ENCODE data around the gene RNU6-8. TPM values are rescaled to one million over a fixed set of nuclear protein-coding genes. Genes with fewer than 3 reads are reported as not detected.

RNU6-8 gene
- total and polyA plus RNA-seq, 2 donors (not counting 1 experiment from before 2014, with no cell fraction given), result not detected

DNA sequence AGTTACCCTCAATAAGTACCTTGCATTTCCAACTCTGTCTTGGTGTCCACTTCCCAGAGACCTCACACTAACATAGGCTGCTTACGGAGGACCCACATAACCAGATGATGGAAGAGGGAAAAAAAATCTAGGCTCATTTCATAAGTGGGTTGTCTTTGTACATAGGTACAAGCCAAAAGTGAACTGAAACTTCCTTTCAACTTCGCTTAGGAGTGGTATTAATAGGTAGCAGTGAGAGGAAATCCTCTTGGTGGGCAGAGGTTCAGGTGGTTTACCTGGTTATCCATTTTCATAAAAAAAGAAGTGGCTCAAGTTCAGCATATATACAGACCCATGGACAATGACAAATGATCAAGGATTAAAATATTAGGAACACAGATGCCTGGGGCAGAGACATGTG, 37.0 kb downstream of the RNU6-8 start:
- ATAC-seq (ENCODE audit: low read depth) (no peak), DNase-seq (peak; percentile 20)
- Histone ChIP-seq H3K9me3 (ENCODE audit: control extremely low read depth in 1 of 3, control insufficient read depth in 2 of 3, insufficient read depth in 1 of 3, low read length in 2 of 3) (peaks cover 0 to 5% (median 0%) of the 10 kb centered on the region in 3 donors), H3K36me3 (replicated peaks in 1 of 2; ENCODE audit: control extremely low read depth in 1 of 2, control insufficient read depth in 1 of 2, extremely low read depth in 1 of 2, insufficient read depth in 2 of 2, low read length in 1 of 2) (no peaks in the 10 kb centered on the region), H3K9ac (ENCODE audit: low read length) (no peak overlapping the region), H3K79me2 (ENCODE audit: control insufficient read depth, insufficient read depth, low read length) (no peaks in the 10 kb centered on the region), H2AFZ (ENCODE audit: insufficient read depth, low read depth, low read length, poor library complexity, severe bottlenecking) (no peak overlapping the region), H3K4me2 (replicated peaks; ENCODE audit: low read depth, low read length, poor library complexity, severe bottlenecking) (peak overlapping the region; percentile 12), H3K27ac (ENCODE audit: low read length in 2 of 2) (no peak overlapping the region), H3K27me3 (replicated peaks in 1 of 4; ENCODE audit: control extremely low read depth in 1 of 4, control insufficient read depth in 3 of 4, insufficient read depth in 4 of 4, low read length in 3 of 4) (no peaks in the 10 kb centered on the region), H3K4me1 (ENCODE audit: control insufficient read depth in 2 of 2, insufficient read depth in 2 of 2, low read length in 2 of 2) (peaks cover 12 to 13% of the 10 kb centered on the region in 2 donors), H3K4me3 (ENCODE audit: control extremely low read depth in 1 of 5, extremely low read depth in 1 of 5, insufficient read depth in 1 of 5, low read depth in 2 of 5, low read length in 4 of 5) (no peak overlapping the region), H4K20me1 (ENCODE audit: control insufficient read depth, insufficient read depth, low read length, poor library complexity, severe bottlenecking) (no peaks in the 10 kb centered on the region)
- Mint-ChIP-seq H3K4me3 (no peak overlapping the region), H3K27me3 (no peaks in the 10 kb centered on the region), H3K9me3 (ENCODE audit: insufficient read depth) (peaks cover 3% of the 10 kb centered on the region), H3K4me1 (peaks cover 14% of the 10 kb centered on the region), H3K27ac (no peak overlapping the region)
- intact Hi-C loops (cut with micrococcal nuclease), result no loop called here
- TF ChIP-seq, protein P1, sequence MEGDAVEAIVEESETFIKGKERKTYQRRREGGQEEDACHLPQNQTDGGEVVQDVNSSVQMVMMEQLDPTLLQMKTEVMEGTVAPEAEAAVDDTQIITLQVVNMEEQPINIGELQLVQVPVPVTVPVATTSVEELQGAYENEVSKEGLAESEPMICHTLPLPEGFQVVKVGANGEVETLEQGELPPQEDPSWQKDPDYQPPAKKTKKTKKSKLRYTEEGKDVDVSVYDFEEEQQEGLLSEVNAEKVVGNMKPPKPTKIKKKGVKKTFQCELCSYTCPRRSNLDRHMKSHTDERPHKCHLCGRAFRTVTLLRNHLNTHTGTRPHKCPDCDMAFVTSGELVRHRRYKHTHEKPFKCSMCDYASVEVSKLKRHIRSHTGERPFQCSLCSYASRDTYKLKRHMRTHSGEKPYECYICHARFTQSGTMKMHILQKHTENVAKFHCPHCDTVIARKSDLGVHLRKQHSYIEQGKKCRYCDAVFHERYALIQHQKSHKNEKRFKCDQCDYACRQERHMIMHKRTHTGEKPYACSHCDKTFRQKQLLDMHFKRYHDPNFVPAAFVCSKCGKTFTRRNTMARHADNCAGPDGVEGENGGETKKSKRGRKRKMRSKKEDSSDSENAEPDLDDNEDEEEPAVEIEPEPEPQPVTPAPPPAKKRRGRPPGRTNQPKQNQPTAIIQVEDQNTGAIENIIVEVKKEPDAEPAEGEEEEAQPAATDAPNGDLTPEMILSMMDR (IDR thresholded peaks at IDR 0.05), result no peak
- no peak for TF ChIP-seq EZH2 (IDR thresholded peaks at IDR 0.05; ENCODE audit: borderline replicate concordance, insufficient read depth, low read depth, low read length, poor library complexity, severe bottlenecking)
- ChIA-PET POLR2A (no interaction called here), CTCF (no interaction called here)
- WGBS (ENCODE audit: insufficient coverage), result 0% methylated on average over 1 of the region's 2 CpGs

Small RNA genes within 50 kb of the gene (small RNA-seq; reads per million reads assigned to genes)
- gene RNU6-7 (ENCODE audit: insufficient read length, low read depth, low replicate concordance), result not detected
- 6.1 reads per million, percentile 74 among the genes with 10 or more reads in this experiment for gene RNU6-8 (ENCODE audit: insufficient read length, low read depth, low replicate concordance)

Other genes starting within 250 kb of the RNU6-8 start
- 62.4 and 65.0 TPM in 2 replicates for gene ARHGAP5, start 126.0 kb downstream of the RNU6-8 start, total RNA-seq
- 6.4 and 8.4 TPM in 2 replicates for gene ARHGAP5, start 126.0 kb downstream of the RNU6-8 start, polyA plus RNA-seq
- gene RNU6-7, start 1.2 kb downstream of the RNU6-8 start, total RNA-seq, result not detected in 2 replicates
- gene RNU6-7, start 1.2 kb downstream of the RNU6-8 start, polyA plus RNA-seq, result not detected in 2 replicates
- 2.5 and 2.8 TPM in 2 replicates for gene AKAP6, start 126.0 kb upstream of the RNU6-8 start, total RNA-seq
- 0.72 and 1.4 TPM in 2 replicates for gene AKAP6, start 126.0 kb upstream of the RNU6-8 start, polyA plus RNA-seq